Retinal pigment epithelial cell (primary cell): ENCODE data around the gene LHPP.

Experiments used
- DNase-seq: peaks from one replicate; pipeline ENCODE4 v3.0.0-alpha.2; 2010; ENCODE audit warnings: low read depth
- H3K4me3 ChIP-seq: 2 replicates; pipeline ENCODE4 v1.5.1; 2011; ENCODE audit warnings: mild to moderate bottlenecking, low read length, control low read depth, moderate library complexity
- TF ChIP-seq, protein P1 (sequence below): conservative IDR thresholded peaks from 2 replicates; pipeline ENCODE4 v1.5.1; 2011; ENCODE audit warnings: low read depth, low read length, control low read depth, inconsistent platforms

LHPP gene

DNA sequence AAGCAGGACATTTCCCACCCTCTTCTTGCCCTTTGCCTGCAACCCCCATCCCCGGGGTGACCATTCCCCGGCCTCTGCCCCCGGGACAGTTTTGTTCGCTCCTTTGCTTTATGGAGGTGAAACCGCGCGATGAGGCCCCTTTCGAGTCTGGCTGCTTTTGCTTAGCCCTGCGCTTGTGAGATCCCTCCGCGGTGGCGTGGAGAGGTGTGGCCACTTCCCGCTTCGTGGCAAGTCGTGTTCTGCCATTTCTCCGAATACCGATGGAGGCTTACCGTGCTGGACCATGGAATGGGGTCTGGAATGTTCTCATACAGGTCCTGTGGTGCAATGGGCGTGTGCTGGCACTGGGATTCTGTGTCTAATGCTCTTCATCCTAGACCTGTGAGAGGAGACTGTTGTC, 106.7 kb downstream of the LHPP start:
- TF ChIP-seq, protein P1, sequence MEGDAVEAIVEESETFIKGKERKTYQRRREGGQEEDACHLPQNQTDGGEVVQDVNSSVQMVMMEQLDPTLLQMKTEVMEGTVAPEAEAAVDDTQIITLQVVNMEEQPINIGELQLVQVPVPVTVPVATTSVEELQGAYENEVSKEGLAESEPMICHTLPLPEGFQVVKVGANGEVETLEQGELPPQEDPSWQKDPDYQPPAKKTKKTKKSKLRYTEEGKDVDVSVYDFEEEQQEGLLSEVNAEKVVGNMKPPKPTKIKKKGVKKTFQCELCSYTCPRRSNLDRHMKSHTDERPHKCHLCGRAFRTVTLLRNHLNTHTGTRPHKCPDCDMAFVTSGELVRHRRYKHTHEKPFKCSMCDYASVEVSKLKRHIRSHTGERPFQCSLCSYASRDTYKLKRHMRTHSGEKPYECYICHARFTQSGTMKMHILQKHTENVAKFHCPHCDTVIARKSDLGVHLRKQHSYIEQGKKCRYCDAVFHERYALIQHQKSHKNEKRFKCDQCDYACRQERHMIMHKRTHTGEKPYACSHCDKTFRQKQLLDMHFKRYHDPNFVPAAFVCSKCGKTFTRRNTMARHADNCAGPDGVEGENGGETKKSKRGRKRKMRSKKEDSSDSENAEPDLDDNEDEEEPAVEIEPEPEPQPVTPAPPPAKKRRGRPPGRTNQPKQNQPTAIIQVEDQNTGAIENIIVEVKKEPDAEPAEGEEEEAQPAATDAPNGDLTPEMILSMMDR, result no peak

DNA sequence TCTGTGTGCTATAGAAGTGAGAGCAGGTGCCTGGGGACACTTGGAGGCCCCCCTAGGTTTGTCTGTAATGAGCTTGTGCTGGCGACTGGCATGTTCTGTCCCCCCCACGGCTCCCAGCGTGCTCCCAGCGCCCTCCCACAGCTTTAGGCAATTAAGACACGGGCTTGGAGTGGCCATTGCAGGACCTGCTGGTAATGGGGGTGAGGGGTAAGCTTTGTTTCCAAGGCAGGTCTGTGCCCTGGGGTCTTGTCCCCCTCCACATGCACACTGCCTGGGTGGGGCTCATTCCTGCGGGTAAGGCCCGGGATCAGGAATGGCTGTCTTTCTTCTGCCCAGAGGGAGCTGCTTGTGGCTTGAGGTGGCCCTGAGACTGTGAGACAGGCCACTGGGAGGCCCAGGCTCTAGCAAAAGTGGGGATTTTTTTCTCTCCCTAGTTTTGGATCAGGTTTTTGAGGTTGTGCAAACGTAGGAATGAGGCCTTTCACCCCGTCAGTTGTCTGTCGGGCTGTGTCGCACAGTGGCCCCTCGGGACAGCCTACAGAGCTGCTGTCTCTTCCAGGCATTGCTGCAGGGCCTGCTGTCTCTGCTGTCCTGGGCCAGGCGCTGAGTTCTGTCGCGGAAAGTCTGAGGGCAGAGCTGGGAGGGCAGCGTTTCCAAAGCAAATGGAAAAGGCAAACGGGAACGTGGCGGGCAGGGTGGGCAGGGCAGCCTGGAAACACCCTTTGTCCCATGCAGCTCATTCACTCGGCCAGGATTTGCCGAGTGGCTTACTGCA, 107.4 kb downstream of the LHPP start:
- DNase-seq, result no peak
- H3K4me3 ChIP-seq, result no peak overlapping the region
- TF ChIP-seq, protein P1, result no peak

More for the DNA sequence above, 106.7 kb downstream of the LHPP start:
- DNase-seq, result no peak
- H3K4me3 ChIP-seq, result no peak overlapping the region

DNA sequence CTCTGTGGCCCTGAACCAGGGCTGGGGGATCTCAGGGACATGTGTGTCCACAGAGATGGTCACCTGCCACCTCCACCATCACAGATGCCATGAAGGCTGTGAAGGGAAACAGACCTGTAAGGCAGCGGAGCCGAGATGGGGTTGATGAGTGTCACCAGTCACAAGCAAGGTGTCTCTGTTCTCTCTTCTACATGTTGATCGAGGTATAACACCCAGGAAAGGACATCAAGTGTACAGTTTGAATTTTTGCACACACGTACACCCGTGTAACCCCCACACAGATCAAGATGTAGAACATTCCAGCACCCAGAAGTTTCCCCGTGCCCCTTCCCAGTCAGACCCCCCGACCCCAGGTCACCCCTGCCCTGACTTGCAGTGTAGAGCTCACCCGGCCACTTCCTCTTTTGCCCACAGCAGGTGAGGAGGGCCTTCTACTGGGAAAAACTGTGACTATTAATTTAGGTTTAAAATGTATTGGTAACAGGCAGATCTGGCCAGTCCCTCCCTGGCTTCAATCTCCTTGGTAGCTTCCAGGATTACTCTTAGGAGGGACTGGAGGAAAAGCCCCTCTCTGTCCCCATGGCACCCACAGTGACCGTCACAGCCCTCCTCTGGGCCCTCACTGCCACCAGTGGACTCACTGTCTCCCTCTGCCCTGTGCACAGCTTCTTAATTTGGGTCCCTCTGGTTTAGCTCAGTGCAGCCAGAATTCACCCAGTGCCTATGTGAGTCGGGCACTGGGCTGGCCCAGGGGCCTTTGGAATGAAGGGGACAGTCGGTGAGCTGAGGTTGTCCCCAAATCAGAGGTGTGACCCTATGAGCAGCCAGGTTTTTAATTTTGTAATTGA, 108.2 kb downstream of the LHPP start:
- TF ChIP-seq, protein P1, result no peak
- H3K4me3 ChIP-seq, result no peak overlapping the region
- no peak for DNase-seq

DNA sequence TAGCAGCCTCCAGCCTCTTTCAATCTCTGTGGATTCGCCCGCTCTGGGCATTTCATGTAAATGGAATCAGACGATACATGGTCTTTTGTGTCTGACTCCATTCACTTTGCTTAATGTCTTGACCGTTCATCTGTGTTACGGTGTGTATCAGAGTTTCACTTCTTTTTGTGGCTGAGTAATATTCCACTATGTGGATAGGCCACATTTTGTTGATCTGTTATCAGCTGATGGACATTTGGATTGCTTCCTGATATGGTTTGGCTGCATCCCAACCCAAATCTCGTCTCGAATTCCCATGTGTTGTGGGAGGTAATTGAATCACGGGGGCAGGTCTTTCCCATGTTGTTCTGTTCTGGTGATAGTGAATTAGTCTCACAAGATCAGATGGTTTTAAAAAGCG, 109.0 kb downstream of the LHPP start:
- H3K4me3 ChIP-seq, result no peak overlapping the region
- no peak for DNase-seq
- TF ChIP-seq, protein P1, result no peak

DNA sequence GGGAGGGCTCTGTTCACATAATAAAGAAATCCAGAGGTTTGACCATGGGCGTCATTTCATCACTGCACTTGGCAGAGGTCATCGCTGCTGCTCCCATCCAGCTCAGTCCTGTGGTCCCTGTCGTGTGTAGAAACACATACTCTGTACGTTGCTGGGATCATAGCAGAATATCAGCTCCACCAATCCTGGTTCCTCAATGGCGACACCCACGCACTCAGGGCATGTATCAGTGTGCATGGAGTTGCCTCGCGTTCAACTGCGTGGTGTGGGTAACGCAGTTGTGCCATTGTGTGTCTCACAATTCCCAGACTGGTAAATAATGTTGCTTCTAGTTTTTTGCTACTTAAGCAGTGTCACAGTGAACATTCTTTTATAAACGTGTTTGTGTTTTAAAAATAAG, 111.1 kb downstream of the LHPP start:
- no peak overlapping the region for H3K4me3 ChIP-seq
- no peak for DNase-seq
- TF ChIP-seq, protein P1, result no peak

DNA sequence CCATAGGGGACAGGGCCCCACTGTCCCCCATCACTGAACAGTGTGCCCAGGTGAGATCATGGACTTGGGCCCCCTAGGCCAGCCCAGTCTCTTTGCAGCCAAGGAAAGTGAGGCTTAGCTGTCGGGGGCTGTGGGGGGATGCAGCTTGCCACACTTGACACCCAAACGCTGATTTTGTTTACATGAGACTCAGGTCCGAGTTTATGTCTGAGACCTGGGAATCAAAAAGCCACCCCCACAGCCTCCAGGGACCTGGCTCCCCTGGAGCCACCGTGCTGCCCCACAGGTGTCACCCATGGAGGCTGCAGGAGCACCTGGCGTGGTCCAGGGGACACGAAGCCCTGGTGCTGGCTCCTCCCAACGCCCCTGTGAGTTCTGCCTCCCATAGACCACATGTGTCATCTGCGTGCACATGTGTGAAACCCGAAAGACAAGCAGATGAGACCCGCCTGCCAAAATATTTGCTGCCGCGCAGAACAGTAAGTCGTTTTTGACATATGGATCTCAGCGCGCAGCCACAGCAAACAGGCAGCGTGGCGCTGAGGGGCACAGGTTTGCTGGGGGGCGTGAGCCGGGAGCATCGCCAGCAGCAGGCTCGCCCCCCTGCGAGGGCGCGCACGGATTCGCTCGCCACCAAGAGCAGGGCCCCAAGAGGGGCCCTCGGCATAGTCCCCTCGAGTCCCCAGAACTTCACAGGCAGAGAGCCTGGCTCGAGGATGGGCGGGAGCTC, 112.3 kb downstream of the LHPP start:
- no peak for DNase-seq
- H3K4me3 ChIP-seq, result no peak overlapping the region
- TF ChIP-seq, protein P1, result no peak
